ENCODE data around the gene CUBN.

GRCh38 chr10:16943295-16944285 is 186.0 kb downstream of the CUBN start:
- TF ChIP-seq CTCF (IDR thresholded peaks at IDR 0.05) (no peak), POLR2A (IDR thresholded peaks at IDR 0.05) (no peak)
